ENCODE data around the gene TIMM22.

DNA sequence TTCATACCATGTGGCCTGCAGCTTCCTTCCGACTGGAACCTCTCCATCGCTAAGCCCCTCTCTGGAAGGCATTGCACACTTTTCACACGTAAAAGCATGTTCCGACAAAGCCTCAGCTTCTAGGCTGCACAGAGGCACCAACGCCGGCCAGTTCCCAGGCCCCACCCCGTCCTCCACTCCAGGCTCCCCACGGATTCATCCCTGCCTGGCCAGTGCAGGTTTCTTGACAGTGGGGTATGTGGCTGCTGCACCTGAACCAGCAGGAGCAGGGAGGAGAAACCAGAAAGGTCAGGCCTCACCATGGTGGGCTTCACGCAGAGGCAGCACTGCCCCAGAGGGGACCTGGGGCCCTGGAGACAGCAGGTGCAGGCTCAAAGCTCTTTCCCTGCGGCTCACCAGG, 14.2 kb downstream of the TIMM22 start:
- TF ChIP-seq POLR2A (IDR thresholded peaks at IDR 0.05; ENCODE audit: low read length) (no peak), GATA1 (IDR thresholded peaks at IDR 0.05; ENCODE audit: low read depth, low read length) (no peak)

Measured in erythroblast (primary cell).